H1 (cell line): ENCODE data around the gene CRYGN. TPM values are rescaled to one million over a fixed set of nuclear protein-coding genes. Genes with fewer than 3 reads are reported as not detected.

Experiments
- CTCF ChIA-PET: fragments of 300-600 bp; sonication (Branson Sonifier 250); formaldehyde crosslinking; loops from one replicate; lab custom pipeline; 2021; ENCODE audit not compliant: partially characterized antibody; lab: Charles Lee
- POLR2A ChIA-PET: fragments of 300-600 bp; sonication (Branson Sonifier 250); formaldehyde crosslinking; loops from one replicate; lab custom pipeline; 2021; ENCODE audit warnings: inconsistent platforms; ENCODE audit not compliant: partially characterized antibody; lab: Charles Lee
- DNase-seq, 2 experiments: peaks; one replicate each; pipeline versions ENCODE4 v3.0.0 to v3.0.0-alpha.2; 2010 to 2022; ENCODE audit warnings: low spot score in 2 of 2, low read depth in 1 of 2, mixed read lengths in 1 of 2
- FAIRE-seq: peaks from 2 replicates; lab custom pipeline; 2011; peaks lifted over from hg19 to GRCh38; lab: Jason Lieb, UNC
- H2AFZ ChIP-seq: 2 replicates; pipeline ENCODE4 v1.8.1; 2012; ENCODE audit warnings: low read length, inconsistent platforms
- H2AK5ac ChIP-seq: 2 replicates; pipeline ENCODE4 v1.6.1; 2013; ENCODE audit warnings: low read depth, low read length
- H2BK120ac ChIP-seq: replicated peaks from 2 replicates; pipeline ENCODE3; 2013; ENCODE audit warnings: low read depth, low read length, inconsistent platforms
- H2BK12ac ChIP-seq: 2 replicates; pipeline ENCODE4 v1.6.1; 2013; ENCODE audit warnings: low read depth, low read length
- H2BK15ac ChIP-seq: 2 replicates; pipeline ENCODE4 v1.6.1; 2013; ENCODE audit warnings: low read length
- H2BK20ac ChIP-seq: 2 replicates; pipeline ENCODE4 v1.6.1; 2013; ENCODE audit warnings: low read length
- H2BK5ac ChIP-seq: 2 replicates; pipeline ENCODE4 v1.6.1; 2013; ENCODE audit warnings: low read depth, low read length
- H3K14ac ChIP-seq: 2 replicates; pipeline ENCODE4 v1.6.1; 2013; ENCODE audit warnings: inconsistent platforms; ENCODE audit not compliant: insufficient read length
- H3K18ac ChIP-seq: 2 replicates; pipeline ENCODE4 v1.6.1; 2013; ENCODE audit warnings: low read length; ENCODE audit errors: extremely low read depth
- H3K23ac ChIP-seq: 2 replicates; pipeline ENCODE4 v1.6.1; 2013; ENCODE audit warnings: inconsistent platforms; ENCODE audit not compliant: insufficient read length
- H3K23me2 ChIP-seq: 2 replicates; pipeline ENCODE4 v1.6.1; 2013; ENCODE audit warnings: low read depth, low read length
- H3K27ac ChIP-seq: 2 replicates; pipeline ENCODE4 v1.6.1; 2011; ENCODE audit warnings: low read depth, low read length, inconsistent platforms
- H3K27me3 ChIP-seq, 4 experiments: replicated peaks in 1 of 4; 1 replicate in 1 of 4; 2 replicates in 3 of 4; pipeline versions ENCODE4 v1.6.1 to v1.8.1; 2011 to 2013; ENCODE audit warnings: low read length in 3 of 4, mild to moderate bottlenecking in 3 of 4, inconsistent platforms in 2 of 4, mixed read lengths in 2 of 4, moderate library complexity in 1 of 4; ENCODE audit not compliant: control insufficient read depth in 3 of 4, insufficient read depth in 3 of 4; ENCODE audit errors: extremely low read depth in 1 of 4
- H3K36me3 ChIP-seq, 4 experiments: 2 replicates each; pipeline versions ENCODE4 v1.6.1 to v1.8.1; 2011 to 2013; ENCODE audit warnings: mild to moderate bottlenecking in 4 of 4, low read length in 3 of 4, moderate library complexity in 2 of 4, control low read depth in 1 of 4, inconsistent platforms in 1 of 4; ENCODE audit not compliant: insufficient read depth in 4 of 4, control insufficient read depth in 2 of 4
- H3K4ac ChIP-seq: replicated peaks from 2 replicates; pipeline ENCODE3; 2013; ENCODE audit warnings: low read length, low read depth, mixed read lengths, inconsistent platforms; ENCODE audit not compliant: insufficient read length
- H3K4me1 ChIP-seq, 4 experiments: replicated peaks in 1 of 4; 1 replicate in 1 of 4; 2 replicates in 3 of 4; pipeline versions ENCODE4 v1.6.1 to v1.8.1; 2011 to 2013; ENCODE audit warnings: low read length in 3 of 4, inconsistent platforms in 2 of 4, mixed read lengths in 1 of 4; ENCODE audit not compliant: insufficient read depth in 4 of 4, control insufficient read depth in 3 of 4
- H3K4me2 ChIP-seq, 2 experiments: 2 replicates each; pipeline versions ENCODE4 v1.6.1 to v1.8.1; 2011 to 2013; ENCODE audit warnings: low read depth in 2 of 2, low read length in 2 of 2, control low read depth in 1 of 2, inconsistent platforms in 1 of 2, mild to moderate bottlenecking in 1 of 2; ENCODE audit not compliant: insufficient read depth in 1 of 2
- H3K4me3 ChIP-seq, 4 experiments: fragments of 200-600, 300-600 bp in 1 of 4; sonication (generic), shearing (Covaris generic), sonication (Bioruptor Twin) in 1 of 4; 2 replicates each; pipeline versions ENCODE4 v1.5.1 to v1.8.1; 2011 to 2016; ENCODE audit warnings: low read length in 4 of 4, low read depth in 3 of 4, control low read depth in 2 of 4, inconsistent platforms in 2 of 4, mild to moderate bottlenecking in 2 of 4, mixed read lengths in 1 of 4, moderate library complexity in 1 of 4; ENCODE audit not compliant: insufficient read depth in 2 of 4; ENCODE audit errors: extremely low read depth in 1 of 4
- H3K56ac ChIP-seq: replicated peaks from 2 replicates; pipeline ENCODE3; 2013; ENCODE audit warnings: low read depth, mild to moderate bottlenecking, mixed read lengths, low read length, inconsistent platforms; ENCODE audit not compliant: insufficient read length
- H3K79me1 ChIP-seq: 2 replicates; pipeline ENCODE4 v1.6.1; 2013; ENCODE audit warnings: low read depth, low read length, control low read depth
- H3K79me2 ChIP-seq, 2 experiments: 2 replicates each; pipeline versions ENCODE4 v1.6.1 to v1.8.1; 2012 to 2013; ENCODE audit warnings: low read length in 2 of 2, mild to moderate bottlenecking in 2 of 2, inconsistent platforms in 1 of 2; ENCODE audit not compliant: insufficient read depth in 2 of 2, control insufficient read depth in 1 of 2
- H3K9ac ChIP-seq, 4 experiments: replicated peaks in 1 of 4; 1 replicate in 1 of 4; 2 replicates in 3 of 4; pipeline versions ENCODE4 v1.6.1 to v1.8.1; 2011 to 2013; ENCODE audit warnings: low read depth in 3 of 4, low read length in 3 of 4, control low read depth in 2 of 4, mild to moderate bottlenecking in 2 of 4, moderate library complexity in 2 of 4, inconsistent platforms in 1 of 4; ENCODE audit errors: extremely low read depth in 1 of 4
- H3K9me3 ChIP-seq, 2 experiments: 2 replicates each; pipeline versions ENCODE4 v1.6.1 to v1.8.1; 2012 to 2013; ENCODE audit warnings: mild to moderate bottlenecking in 2 of 2, moderate library complexity in 2 of 2, control low read depth in 1 of 2, inconsistent platforms in 1 of 2, low read depth in 1 of 2, low read length in 1 of 2, mixed read lengths in 1 of 2; ENCODE audit not compliant: insufficient read depth in 2 of 2
- H4K20me1 ChIP-seq, 2 experiments: replicated peaks in 1 of 2; 2 replicates each; pipeline versions ENCODE3 to v1.8.1; 2011 to 2013; ENCODE audit warnings: inconsistent platforms in 2 of 2, low read length in 2 of 2, mild to moderate bottlenecking in 1 of 2; ENCODE audit not compliant: insufficient read depth in 2 of 2, control insufficient read depth in 1 of 2
- H4K5ac ChIP-seq: 2 replicates; pipeline ENCODE4 v1.6.1; 2013; ENCODE audit warnings: low read length, low read depth, mixed read lengths, inconsistent platforms; ENCODE audit not compliant: insufficient read length
- H4K8ac ChIP-seq: 2 replicates; pipeline ENCODE4 v1.8.0; 2013; ENCODE audit warnings: mild to moderate bottlenecking, moderate library complexity, low read length, inconsistent platforms; ENCODE audit not compliant: insufficient read depth; ENCODE audit errors: extremely low read depth
- H4K91ac ChIP-seq: replicated peaks from 2 replicates; pipeline ENCODE3; 2013; ENCODE audit warnings: low read length, mixed read lengths, inconsistent platforms; ENCODE audit not compliant: insufficient read length
- BCL11A ChIP-seq, 2 experiments: IDR thresholded peaks; one replicate each; pipeline ENCODE4 v1.6.1; 2011; ENCODE audit warnings: low read depth in 2 of 2, low read length in 2 of 2, mild to moderate bottlenecking in 2 of 2
- POLR2AphosphoS5 ChIP-seq: IDR thresholded peaks from 2 replicates; pipeline ENCODE4 v1.6.1; 2011; ENCODE audit warnings: low read depth, low read length
- TAF1 ChIP-seq: IDR thresholded peaks from 2 replicates; pipeline ENCODE4 v1.6.1; 2011; ENCODE audit warnings: mild to moderate bottlenecking, low read depth, low read length
- USF2 ChIP-seq: IDR thresholded peaks from 2 replicates; pipeline ENCODE4 v1.6.1; 2011; ENCODE audit warnings: low read length, improper control_type of control experiment
- WGBS, 2 experiments: shearing (Covaris generic) in 1 of 2; methylation state at CpG; one replicate each; pipeline versions ENCODE4 v1.1.6 to v1.1.7; 2013 to 2015; ENCODE audit warnings: low lambda C conversion rate in 2 of 2, mixed read lengths in 2 of 2, inconsistent platforms in 1 of 2, low coverage in 1 of 2, missing lambda C conversion rate in 1 of 2; ENCODE audit not compliant: insufficient replicate concordance in 2 of 2, insufficient coverage in 1 of 2, insufficient read length in 1 of 2; ENCODE audit errors: extremely low coverage in 1 of 2, missing lambda C conversion rate in 1 of 2; 5-methylcytosine and 5-hydroxymethylcytosine counted together
- polyA plus RNA-seq, 7 experiments: library from polyadenylated mRNA; depleted of rRNA in 3 of 7; stranded (reverse) in 5 of 7; unstranded in 2 of 7; fragments of >200 nt in 5 of 7; fragments of 200-250 nt in 2 of 7; gene quantifications; 1 replicate in 5 of 7; 2 replicates in 1 of 7; 4 replicates in 1 of 7; pipeline versions ENCODE4 v1.2.1 to v1.2.3, GENCODE V29; 2011 to 2013; ENCODE audit warnings: missing spikeins in 2 of 7, mixed read lengths in 2 of 7
- total RNA-seq: library from RNA; stranded (reverse); fragmentation: NEBNext Ultra II Directional; extraction: Animal tissue kit (Norgen Biotek cat#: 25700); gene quantifications from 2 replicates; pipeline ENCODE4 v1.2.1, GENCODE V29; 2021

CRYGN gene
- total and polyA plus RNA-seq, 2 of the 8 experiments (the other 6 are each of a cell fraction or from before 2014, with no cell fraction given), result 0.98 to 1.6 TPM

- H3K18ac ChIP-seq, result no peak overlapping the region
- no peak overlapping the region for H4K5ac ChIP-seq
- H3K27me3 ChIP-seq, result peaks cover 0 to 7% (median 6%) of the 10 kb centered on the region in 4 experiments; a peak in 4 of 7 replicates
- no peak overlapping the region for H3K4ac ChIP-seq
- DNase-seq, result no peak
- no peaks in the 10 kb centered on the region; the same call in 1 of the 2 replicates for H3K79me1 ChIP-seq
- CTCF ChIA-PET, result interaction anchor here (0.5 to 4.2 kb wide), 12 partner anchors 9 to 1081 kb away, joined by 3 to 24 read pairs (median 4); no protein-coding TSS in a partner anchor
- H3K4me3 ChIP-seq, result no peak overlapping the region
- H2BK12ac ChIP-seq, result no peak overlapping the region
- no peaks in the 10 kb centered on the region for H3K9me3 ChIP-seq
- no peak overlapping the region for H3K4me2 ChIP-seq
- no peaks in the 10 kb centered on the region for H3K36me3 ChIP-seq
- no peak overlapping the region for H3K56ac ChIP-seq
- TF ChIP-seq TAF1, result no peak
- TF ChIP-seq POLR2AphosphoS5, result no peak
- TF ChIP-seq BCL11A (IDR thresholded peaks at IDR 0.05; ENCODE audit: low read depth in 2 of 2, low read length in 2 of 2), result no peak
- no peak for TF ChIP-seq USF2
- TF ChIP-seq, all 59 proteins: peak for 0
- no peak overlapping the region for H3K14ac ChIP-seq
- H2AFZ ChIP-seq, result no peak overlapping the region
- POLR2A ChIA-PET, result interaction anchor here (1.4 kb wide), 1 partner anchor 24 kb away, joined by 4 read pairs; no protein-coding TSS in a partner anchor
- H4K91ac ChIP-seq, result no peak overlapping the region
- H3K4me1 ChIP-seq, result peaks cover 0 to 17% (median 6%) of the 10 kb centered on the region in 4 experiments; a peak in 6 of 7 replicates
- H2AK5ac ChIP-seq, result no peak overlapping the region
- no peak overlapping the region for H3K27ac ChIP-seq
- H2BK5ac ChIP-seq, result no peak overlapping the region
- no peak for FAIRE-seq
- H3K23me2 ChIP-seq, result peaks cover 8% of the 10 kb centered on the region; the same call in 1 of the 2 replicates
- H4K20me1 ChIP-seq, result no peaks in the 10 kb centered on the region
- no peak overlapping the region for H2BK20ac ChIP-seq
- no peak overlapping the region for H2BK15ac ChIP-seq
- WGBS, 2 experiments, result 87% methylated on average over 13 of the region's 13 CpGs; no CpG with 5 or more reads in 1 of the 2 experiments
- no peaks in the 10 kb centered on the region for H3K79me2 ChIP-seq
- no peak overlapping the region for H3K23ac ChIP-seq
- H4K8ac ChIP-seq, result no peak overlapping the region
- no peak overlapping the region for H3K9ac ChIP-seq
- no peak overlapping the region for H2BK120ac ChIP-seq
Observed at GRCh38 chr7:151437159-151437553, 2.8 kb downstream of the CRYGN start.
